DOHH2 (cell line): Measurements from ENCODE around the gene ELL2.

Source experiments
- CTCF ChIP-seq: fragments of 200-600 bp; sonication (generic); IDR thresholded peaks from one replicate; pipeline ENCODE4 v1.5.1; 2014; ENCODE audit warnings: antibody characterized with exemption, mild to moderate bottlenecking, low read depth, low read length; ENCODE audit not compliant: poor library complexity, severe bottlenecking
- EZH2phosphoT487 ChIP-seq: fragments of 200-600 bp; sonication (generic); IDR thresholded peaks from 2 replicates; pipeline ENCODE4 v1.6.1; 2017; ENCODE audit warnings: borderline replicate concordance, mild to moderate bottlenecking, antibody characterized with exemption, low read length, moderate library complexity, mixed read lengths

GRCh38 chr5:95951916-95952315 is 9.7 kb downstream of the ELL2 start:
- TF ChIP-seq CTCF, result no peak
- TF ChIP-seq EZH2phosphoT487, result no peak
